SIG-M5 (cell line): ENCODE results near the gene KLHL22.
"Not testable (repeated sequence)": the region's sequence is repeated elsewhere in the genome, so short reads cannot be mapped to it uniquely, and the experiment has no call there.

Source experiments
- DNase-seq: peaks from one replicate; lab custom pipeline; 2025; lab: John Stamatoyannopoulos, UW

The KLHL22 gene

GRCh38 chr22:20524004-20524481 is 28.4 kb upstream of the KLHL22 start:
- no peak for DNase-seq

GRCh38 chr22:20523086-20523983 is 27.7 kb upstream of the KLHL22 start:
- no peak for DNase-seq

GRCh38 chr22:20522134-20523004 is 26.8 kb upstream of the KLHL22 start:
- DNase-seq = no peak

- no peak for DNase-seq
Measured at GRCh38 chr22:20520093-20520511, 24.5 kb upstream of the KLHL22 start.

GRCh38 chr22:20519558-20519957 is 24.0 kb upstream of the KLHL22 start:
- DNase-seq = no peak

- DNase-seq = no peak
Measured at GRCh38 chr22:20517841-20518592, 22.4 kb upstream of the KLHL22 start.

- DNase-seq = no peak
Measured at GRCh38 chr22:20517422-20517821, 21.8 kb upstream of the KLHL22 start.

- DNase-seq = no peak
Measured at GRCh38 chr22:20516399-20516798, 20.8 kb upstream of the KLHL22 start.

- no peak for DNase-seq
Measured at GRCh38 chr22:20514658-20515406, 19.2 kb upstream of the KLHL22 start.

GRCh38 chr22:20511578-20512229 is 16.1 kb upstream of the KLHL22 start:
- no peak for DNase-seq

GRCh38 chr22:20510811-20511577 is 15.4 kb upstream of the KLHL22 start:
- DNase-seq = no peak

- DNase-seq = peak; percentile 77
Measured at GRCh38 chr22:20509344-20510047, 13.9 kb upstream of the KLHL22 start.

GRCh38 chr22:20508815-20509271 is 13.2 kb upstream of the KLHL22 start:
- no peak for DNase-seq

GRCh38 chr22:20508067-20508755 is 12.6 kb upstream of the KLHL22 start:
- DNase-seq = not testable (repeated sequence)

GRCh38 chr22:20507253-20508066 is 11.9 kb upstream of the KLHL22 start, which contains the start of gene MED15:
Gene MED15 (plus strand): TSS chr22:20507610. CDS start chr22:20507679, 69 bp downstream.
- peak; percentile 28 for DNase-seq

- no peak for DNase-seq
Measured at GRCh38 chr22:20506543-20507252, 11.1 kb upstream of the KLHL22 start.
